Limb (tissue), 2 donors: ENCODE results near the gene MYH7.
"Not testable (repeated sequence)": the region's sequence is repeated elsewhere in the genome, so short reads cannot be mapped to it uniquely, and the experiment has no call there.

Experiments used
- DNase-seq, 2 donors: peaks; one replicate each; pipeline ENCODE4 v3.0.0-alpha.2; 2016; ENCODE audit errors: extremely low spot score in 2 of 2

MYH7 gene

DNA sequence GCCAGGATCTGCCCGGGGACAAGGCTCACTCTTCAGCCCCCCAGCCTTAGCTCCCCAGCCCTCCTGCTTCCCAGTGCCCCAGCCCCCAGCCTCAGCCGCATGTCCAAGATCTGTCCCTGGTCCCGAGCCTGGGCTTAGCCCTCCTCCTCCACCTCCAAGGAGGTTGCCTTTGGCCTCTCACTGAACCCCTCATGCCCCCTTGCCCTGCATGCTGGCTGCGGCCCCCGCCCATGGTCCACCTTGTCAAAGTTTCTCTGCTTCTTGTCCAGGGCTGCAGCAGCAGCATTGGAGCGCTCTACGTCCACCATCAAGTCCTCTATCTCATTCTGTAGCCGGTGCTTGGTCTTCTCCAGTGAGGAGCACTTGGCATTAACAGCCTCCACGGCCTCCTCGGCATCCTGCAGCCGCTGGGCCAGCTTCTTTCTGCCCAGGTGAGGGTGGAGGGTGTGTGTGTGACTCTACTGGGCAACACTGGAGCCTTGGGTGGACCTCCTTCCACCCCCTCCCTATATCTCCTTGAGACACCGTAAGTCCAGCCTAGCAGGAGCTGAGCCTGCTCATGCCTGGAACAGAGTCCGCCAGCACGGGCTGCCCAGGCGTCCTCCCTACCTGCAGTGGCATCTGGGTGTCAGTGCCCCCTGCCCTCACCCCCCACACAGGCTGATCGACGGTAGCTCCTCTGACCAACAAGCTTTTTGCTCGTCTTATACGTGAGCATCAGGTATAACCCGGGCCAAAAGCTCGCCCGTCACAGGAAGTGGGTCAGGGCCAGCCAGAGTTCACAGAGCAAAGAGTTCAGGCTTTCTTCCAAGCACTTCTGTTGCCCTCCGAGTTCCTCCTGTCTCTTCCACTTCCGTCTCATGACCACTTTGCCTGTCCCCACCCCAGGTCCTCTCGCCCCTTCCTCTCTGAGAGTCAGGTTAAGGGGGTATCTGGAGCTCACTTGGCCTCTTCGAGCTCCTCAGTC, 47.3 kb downstream of the MYH7 start:
- DNase-seq = no peak

DNA sequence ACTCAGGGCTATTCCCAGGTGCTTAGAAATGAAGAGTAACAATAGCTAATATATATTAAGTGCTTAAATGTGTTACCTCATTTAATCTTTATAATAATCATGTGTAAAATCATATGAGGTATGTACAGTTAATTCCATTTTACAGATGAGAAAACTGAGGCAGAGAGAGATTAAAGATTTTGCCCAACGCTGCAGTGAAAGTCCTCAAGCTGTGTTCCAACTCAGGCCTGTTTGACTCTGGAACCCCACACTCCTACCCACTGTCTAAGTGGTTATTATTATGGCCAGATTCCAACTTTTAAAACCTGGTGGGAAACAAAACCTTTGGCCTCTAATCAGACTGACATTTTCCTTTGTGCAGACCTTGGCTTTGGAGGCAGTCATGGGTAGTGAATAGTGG, 48.5 kb downstream of the MYH7 start:
- DNase-seq = no peak

DNA sequence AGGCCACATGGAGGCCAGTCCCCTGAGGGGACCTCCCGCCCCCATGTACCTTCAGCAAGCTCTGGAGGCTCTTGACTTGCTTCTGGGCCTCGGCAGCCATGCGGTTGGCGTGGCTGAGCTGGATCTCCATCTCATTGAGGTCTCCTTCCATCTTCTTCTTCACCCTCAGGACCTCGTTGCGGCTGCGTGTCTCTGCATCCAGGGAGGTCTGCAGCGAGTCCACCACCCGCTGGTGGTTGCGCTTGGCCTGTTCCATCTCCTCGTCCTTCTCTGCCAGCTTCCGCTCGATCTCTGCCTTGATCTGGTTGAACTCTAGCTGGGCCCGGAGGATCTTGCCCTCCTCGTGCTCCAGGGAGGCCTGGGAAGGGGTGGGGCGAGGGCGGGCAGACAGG, 49.2 kb downstream of the MYH7 start:
- DNase-seq = not testable (repeated sequence)

DNA sequence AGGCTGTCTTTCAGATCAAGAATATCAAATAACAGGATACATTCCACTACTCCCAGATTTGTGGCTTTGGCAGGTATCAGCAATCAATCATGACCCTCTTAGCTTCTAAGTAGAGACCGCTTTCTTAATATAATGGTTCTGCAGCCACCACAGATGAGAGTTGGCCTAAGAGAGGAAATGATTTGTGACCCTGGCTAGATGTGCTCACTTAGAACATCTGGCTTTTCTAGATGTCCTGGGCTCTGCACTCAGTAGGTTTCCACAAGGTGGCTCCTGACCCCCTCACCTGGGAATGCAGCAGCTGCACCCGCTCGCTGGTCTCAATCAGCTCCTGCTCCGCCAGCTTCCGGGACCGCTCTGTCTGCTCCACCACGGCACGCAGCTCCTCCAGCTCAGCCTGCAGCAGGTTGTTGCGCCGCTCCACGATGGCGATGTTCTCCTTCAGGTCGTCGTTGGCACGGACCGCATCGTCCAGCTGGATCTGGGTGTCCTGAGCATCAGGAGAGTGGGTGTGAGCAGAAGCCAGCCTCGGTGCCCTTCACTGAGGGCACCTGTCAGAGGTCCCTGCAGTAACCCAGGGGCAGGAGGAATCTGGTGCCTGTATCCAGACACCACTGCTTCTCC, 49.7 kb downstream of the MYH7 start:
- no peak for DNase-seq

DNA sequence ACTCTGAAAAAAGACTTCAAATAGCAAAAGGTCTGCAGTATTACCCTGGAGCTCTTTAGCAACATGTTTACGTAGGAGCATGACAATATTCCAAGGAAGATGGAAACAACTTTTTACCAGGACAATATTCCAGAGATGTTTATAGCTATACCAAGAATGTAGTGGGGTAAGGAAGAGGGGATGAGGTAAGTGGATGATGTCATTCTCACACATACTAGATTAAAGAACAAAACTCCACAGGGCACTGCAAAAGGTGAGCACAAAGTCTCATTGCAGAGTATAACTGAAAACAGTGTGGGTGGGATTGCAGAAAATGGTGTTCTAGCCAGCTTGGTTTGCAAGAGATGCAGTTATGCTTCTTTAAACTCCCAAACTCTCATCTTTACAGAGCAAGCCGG, 50.2 kb downstream of the MYH7 start:
- no peak for DNase-seq

DNA sequence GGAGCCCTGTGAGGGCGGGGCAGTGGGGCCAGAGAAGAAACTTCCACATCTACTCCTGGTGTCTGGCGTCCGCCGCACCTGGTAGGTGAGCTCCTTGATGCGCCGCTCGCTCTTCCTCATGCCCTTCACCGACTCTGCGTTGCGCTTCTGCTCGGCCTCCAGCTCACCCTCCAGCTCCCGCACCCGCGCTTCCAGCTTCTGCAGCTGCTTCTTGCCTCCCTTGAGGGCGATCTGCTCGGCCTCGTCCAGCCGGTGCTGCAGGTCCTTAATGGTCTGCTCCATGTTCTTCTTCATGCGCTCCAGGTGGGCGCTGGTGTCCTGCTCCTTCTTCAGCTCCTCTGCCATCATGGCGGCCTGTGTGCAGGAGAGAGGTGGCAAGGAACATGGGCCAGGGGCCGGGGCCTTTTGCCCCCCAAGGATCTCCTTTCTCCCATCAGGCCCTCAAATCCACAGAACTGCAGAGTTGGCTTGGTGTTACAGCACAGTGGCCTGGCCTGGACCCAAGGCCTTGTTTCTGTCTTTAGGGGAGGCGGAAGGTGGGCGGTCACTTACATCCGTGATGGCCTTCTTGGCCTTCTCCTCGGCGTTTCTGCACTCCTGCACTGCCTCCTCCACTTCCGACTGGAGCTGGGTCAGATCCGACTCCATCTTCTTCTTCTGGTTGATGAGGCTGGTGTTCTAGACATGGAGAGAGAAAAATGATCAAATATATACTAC, 50.9 kb downstream of the MYH7 start:
- DNase-seq = no peak

DNA sequence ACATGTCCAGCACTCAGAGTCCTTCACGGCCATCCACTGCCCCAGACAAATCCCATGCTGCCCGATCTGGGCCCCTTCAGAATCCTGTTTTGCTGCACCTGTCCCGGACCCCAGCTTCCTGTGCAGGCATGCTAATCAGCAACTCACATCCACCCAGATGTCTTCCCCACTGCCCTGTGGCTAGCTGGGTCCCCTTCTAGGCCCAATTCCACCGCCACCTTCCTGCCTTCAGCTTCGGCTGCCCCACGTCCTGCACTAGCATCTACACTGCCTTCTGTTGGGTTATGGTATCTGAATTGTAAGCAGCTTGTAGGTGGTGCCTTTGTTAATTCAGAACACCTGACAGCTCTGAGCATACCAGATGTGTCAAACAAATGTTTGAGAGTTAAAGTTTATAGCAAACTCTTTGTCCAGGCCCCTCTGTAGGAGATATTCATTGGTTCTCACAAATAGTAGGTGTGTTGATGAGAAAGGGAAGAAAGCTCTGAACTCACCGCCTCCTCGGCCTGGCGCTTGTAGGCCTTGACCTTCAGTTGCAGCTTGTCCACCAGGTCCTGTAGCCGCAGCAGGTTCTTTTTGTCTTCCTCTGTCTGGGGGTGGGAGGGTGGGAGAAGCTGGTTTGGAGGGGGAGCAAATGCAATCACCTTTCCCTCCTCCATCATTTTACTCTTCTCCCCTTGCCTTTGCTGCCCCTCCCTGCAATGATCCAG, 52.6 kb downstream of the MYH7 start:
- DNase-seq = no peak

DNA sequence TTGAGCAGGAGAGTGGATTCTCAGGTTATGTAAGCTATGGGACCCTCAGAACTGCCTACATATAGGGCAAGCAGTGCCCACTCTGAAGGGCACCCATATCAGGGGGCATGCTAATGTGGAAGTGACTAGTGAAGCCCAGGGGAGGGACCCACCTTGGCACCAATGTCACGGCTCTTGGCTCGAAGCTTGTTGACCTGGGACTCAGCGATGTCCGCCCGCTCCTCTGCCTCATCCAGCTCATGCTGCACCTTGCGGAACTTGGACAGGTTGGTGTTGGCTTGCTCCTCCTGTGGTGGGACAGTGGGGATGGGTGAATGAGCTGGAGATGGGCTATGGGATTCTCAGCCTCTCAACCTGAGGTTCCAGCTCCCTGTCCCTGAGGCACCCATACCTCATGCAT, 53.2 kb downstream of the MYH7 start:
- DNase-seq = no peak

DNA sequence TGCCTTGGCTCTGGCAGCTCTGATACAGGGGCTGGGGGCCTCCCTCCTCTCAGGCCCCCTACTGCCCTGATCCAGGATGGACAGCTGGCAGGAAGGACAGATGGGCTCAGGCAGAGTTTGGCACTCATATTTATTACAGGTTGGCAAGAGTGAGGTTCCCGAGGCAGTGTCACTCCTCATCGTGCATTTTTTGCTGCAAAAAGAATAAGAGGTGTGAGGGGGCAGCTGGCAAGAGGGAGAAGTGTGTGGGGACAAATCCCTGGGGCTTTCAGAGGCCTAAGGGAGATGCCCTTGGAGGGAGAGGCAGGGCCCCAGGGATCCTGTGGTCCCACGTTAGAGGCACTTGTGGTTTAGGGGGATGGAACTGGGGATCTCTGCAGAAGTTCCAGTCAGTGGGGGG, 53.6 kb downstream of the MYH7 start:
- DNase-seq = no peak

DNA sequence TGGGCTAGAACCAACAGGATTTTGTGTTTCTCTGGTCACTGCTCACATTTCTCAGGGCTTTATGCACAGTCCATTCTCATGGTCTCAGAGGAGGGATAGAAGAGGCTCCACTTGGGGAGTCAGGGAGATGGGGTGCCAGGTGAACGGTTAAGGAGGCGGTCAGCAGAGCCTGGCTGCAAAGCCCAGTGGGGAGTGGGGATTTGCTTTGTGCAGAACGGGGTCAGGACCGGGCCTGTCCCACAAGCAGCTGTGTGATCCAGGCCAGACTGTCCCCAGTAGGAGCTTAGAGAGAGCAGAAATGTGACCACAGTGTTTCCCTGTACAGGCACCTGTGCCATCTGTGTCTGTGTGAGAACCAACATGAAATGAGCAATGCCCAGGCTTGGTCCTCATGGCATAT, 54.5 kb downstream of the MYH7 start:
- no peak for DNase-seq

DNA sequence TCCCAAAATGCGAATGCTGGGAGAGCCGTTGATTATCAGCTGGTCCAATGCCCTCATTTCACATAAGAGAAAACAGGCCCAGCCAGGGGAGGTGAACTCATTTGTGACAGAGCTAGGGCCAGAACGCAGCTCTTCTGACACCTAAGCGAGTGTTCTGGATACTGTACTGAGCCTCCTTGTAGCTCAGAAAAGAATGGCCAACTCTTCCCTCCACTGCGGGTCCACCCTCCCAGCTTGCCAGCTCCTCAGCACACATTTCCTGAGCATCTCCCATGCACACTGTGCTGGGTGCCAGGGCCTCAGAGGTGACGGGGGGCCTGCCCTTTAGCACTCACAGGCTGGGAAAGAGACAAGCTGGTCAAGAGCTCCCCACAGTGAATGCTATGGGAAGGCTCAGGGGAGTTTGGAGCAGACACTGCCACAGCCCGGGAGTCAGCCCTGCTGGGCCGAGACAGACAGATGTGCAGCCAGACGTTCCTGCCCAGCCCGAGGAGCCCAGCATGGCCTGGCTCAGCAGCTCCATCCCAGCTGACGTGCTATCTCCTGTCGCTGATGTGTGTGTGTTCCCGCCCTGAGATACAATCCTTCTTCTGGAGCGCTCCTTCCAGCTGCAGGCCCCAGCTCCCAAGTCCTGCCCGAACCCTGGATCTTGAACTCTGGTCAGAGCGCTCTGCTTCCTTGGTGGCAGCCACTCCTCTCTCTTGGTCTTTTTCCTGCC, 55.1 kb downstream of the MYH7 start:
- DNase-seq = no peak

DNA sequence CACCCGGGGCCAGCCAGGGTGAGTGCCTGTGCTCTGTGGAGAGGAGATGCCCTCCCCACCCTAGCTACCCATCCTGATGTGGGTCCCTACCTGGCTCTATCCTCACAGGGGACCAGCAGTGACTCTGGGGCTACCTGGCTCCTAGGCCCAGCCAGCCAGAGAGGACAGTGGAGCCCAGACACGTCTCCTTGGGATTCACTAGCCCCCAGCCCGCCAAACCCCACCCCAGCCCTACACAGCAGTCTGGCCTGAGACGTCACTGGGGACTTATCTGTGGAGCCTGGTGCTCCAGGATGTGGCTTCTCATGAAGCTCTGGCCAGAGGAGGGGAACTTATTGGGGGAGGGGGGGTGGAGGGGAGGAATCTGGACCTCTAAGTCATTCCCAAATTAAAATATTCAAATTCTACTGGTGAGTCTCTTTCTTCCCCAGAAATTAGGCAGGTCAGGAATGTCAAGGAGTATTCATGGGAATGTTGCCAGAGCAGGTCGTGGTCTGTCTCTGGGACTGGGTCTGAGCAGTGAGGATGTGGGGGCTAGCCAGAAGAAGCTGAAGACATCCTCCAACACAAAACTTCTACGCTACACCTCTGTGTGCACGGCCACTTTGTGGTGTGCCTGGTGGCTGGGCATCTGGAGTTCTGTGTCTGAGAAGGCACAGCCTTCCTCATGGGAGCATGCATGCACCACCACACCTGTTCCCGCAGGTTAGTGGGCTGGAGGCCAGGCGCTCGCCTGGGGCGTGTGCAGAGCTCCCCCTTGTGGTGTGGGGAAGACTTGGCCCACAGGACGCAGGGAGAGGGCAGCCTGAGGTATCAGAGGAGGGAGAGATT, 55.9 kb downstream of the MYH7 start:
- peak in 1 of 2 donors; percentile 62 for DNase-seq

DNA sequence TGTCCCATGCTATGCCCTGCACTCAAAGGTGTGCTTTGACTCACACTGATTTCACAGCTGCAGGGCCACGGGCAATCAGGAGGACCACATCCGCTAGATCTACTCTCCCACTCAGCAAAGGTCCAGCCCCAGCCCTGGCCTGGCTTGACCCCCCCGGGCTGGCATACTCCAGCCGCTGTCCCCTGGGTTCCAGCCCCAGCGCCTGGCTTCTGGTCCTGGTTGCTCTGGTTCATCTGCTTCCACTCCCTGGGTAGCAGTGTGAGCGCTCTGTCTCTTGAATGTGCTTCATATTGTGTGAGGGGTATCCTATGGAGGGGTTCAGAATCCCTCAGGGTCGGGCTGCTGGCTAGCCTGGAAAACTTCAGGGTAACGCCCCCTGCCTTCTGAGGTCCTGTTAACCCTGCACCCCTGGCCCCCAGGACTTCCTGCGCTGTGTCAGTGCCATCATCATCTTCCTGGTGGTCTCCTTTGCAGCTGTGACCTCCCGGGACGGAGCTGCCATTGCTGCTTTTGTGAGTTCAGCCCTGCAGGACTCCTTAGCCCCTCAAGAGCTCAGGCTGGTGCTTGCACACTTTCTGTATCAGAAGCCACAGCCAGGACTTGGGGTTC, 56.7 kb downstream of the MYH7 start:
- DNase-seq = no peak

DNA sequence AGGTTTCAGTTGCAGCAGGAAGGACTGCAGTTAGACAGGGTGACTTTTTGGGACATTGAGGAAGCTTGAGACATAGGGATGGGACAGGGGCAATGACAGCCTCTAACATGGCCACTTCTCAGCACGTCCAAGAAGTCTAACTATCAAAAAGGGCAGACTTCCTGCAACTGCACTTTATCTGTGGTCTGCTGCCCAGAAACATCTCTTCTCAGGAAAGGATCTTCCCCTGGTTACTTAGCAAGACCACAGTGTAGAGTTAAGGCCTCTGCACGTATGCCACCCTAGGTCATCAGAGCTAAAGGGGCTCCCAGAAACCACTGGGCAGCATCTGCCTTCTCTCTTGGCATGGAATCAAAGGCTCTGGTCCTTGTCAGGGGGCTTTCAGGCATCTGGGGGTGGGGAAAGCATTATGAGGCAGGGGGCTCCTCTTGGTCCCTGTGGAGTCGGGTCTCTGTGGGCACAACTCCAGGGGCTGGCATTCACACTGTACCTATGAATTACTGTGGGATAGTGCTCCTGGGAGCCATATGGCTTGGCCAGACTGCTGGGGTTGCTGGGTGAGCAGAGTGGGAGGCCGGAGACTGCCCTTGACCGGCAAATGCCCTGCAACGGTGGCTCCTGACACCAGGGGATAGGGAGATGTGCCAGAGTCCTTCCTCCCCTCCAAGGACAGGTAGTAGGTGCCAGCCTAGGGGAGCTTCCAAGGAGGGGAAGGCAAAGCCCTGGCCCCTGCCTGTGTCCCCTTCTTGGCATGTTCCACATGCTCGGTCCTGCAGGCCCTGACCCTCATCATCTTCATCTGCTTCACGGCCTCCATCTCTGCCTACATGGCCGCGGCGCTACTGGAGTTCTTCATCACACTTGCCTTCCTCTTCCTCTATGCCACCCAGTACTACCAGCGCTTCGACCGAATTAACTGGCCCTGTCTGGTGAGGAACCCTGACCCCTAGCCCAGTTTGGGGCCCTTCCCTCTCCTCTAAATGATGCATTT, 57.6 kb downstream of the MYH7 start:
- DNase-seq = no peak

DNA sequence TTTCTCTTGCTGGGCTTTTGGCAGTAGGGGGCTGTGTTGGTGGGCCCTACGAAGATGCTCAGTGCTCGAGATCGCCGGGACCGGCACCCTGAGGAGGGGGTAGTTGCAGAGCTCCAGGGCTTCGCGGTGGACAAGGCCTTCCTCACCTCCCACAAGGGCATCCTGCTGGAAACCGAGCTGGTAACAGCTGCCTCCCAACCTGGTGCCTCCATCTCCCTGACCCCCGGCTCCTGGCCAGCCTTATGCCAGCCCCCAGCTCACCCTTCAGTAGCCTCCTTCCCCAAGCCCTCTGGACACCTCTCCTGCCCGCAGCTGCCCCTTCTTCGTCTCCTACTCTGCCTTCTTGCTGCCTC, 58.3 kb downstream of the MYH7 start:
- no peak for DNase-seq

DNA sequence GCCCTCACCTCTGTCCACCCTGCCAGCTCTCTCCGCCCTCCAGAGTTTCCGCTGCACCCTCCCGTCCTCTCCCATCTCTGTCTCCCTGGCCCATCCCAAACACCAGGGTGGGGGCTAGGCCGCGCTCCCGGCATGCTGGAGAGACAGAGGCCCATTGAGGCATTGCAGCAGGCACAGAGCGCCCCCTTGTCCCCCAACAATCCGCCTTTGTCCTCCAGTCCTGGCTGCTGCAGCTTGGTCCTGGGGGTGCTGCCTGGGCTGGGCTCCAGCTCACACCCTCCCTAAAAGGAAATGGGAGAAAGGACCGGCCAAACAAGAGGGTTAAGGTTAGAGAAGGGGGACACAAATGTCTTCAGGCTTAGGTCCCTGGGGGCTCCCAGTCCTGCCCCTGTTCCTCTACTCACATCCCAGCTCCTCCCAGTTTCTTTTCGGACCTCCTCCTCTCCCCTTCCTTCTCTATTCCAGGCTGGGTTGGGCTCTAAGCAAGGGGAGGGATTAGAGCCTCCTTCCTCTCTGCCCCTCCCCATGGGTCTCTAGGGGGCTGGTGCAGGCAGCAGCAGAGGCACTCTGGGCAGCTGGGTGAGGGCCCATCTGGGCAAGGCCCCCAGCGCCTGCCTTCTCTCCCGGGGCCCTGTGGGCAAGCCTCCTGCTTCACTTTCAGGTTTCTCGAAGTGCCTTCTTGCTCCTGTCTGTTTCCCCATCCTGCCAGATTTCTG, 58.8 kb downstream of the MYH7 start, which contains the start of gene CMTM5:
Gene CMTM5 (plus strand): TSS at position 565 of the 716 bp plus-strand sequence. CDS start 206 bp downstream, outside the sequence.
- DNase-seq = peak in 1 of 2 donors; percentile 70

DNA sequence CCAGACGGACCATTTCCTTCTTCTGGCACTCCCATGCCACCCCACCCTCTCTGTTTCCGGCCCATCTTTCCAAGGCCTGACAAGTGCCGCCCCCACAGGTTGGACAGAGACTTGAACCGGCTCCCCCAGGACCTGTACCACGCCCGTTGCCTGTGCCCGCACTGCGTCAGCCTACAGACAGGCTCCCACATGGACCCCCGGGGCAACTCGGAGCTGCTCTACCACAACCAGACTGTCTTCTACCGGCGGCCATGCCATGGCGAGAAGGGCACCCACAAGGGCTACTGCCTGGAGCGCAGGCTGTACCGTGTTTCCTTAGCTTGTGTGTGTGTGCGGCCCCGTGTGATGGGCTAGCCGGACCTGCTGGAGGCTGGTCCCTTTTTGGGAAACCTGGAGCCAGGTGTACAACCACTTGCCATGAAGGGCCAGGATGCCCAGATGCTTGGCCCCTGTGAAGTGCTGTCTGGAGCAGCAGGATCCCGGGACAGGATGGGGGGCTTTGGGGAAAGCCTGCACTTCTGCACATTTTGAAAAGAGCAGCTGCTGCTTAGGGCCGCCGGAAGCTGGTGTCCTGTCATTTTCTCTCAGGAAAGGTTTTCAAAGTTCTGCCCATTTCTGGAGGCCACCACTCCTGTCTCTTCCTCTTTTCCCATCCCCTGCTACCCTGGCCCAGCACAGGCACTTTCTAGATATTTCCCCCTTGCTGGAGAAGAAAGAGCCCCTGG, 59.8 kb downstream of the MYH7 start:
- DNase-seq = no peak
